ENCODE results near the gene FCRL1. TPM values are rescaled to one million over a fixed set of nuclear protein-coding genes. Genes with fewer than 3 reads are reported as not detected.

The FCRL1 gene
- total RNA-seq, 4 donors from 2014 or later = 0.47 to 97.4 (median 6.2) TPM; not detected in 1

- peaks cover 0 to 8% (median 5%) of the 10 kb centered on the region in 4 donors for H3K4me1 ChIP-seq
- no peak overlapping the region for H3K4me3 ChIP-seq
- no peaks in the 10 kb centered on the region for H3K9me3 ChIP-seq
- peak overlapping the region in 1 of 4 donors; percentile 71 for H3K27ac ChIP-seq
- H3K36me3 ChIP-seq = no peaks in the 10 kb centered on the region
- H3K27me3 ChIP-seq = no peaks in the 10 kb centered on the region
- no peak for DNase-seq
- no peak for TF ChIP-seq POLR2A (IDR thresholded peaks at IDR 0.05)
- TF ChIP-seq, protein P1, sequence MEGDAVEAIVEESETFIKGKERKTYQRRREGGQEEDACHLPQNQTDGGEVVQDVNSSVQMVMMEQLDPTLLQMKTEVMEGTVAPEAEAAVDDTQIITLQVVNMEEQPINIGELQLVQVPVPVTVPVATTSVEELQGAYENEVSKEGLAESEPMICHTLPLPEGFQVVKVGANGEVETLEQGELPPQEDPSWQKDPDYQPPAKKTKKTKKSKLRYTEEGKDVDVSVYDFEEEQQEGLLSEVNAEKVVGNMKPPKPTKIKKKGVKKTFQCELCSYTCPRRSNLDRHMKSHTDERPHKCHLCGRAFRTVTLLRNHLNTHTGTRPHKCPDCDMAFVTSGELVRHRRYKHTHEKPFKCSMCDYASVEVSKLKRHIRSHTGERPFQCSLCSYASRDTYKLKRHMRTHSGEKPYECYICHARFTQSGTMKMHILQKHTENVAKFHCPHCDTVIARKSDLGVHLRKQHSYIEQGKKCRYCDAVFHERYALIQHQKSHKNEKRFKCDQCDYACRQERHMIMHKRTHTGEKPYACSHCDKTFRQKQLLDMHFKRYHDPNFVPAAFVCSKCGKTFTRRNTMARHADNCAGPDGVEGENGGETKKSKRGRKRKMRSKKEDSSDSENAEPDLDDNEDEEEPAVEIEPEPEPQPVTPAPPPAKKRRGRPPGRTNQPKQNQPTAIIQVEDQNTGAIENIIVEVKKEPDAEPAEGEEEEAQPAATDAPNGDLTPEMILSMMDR (IDR thresholded peaks at IDR 0.05) = no peak
Observed at GRCh38 chr1:157771661-157772425, 48.1 kb downstream of the FCRL1 start.

GRCh38 chr1:157770442-157771043 is 49.4 kb downstream of the FCRL1 start:
- H3K27me3 ChIP-seq = no peaks in the 10 kb centered on the region
- H3K36me3 ChIP-seq = no peaks in the 10 kb centered on the region
- H3K9me3 ChIP-seq = no peaks in the 10 kb centered on the region
- TF ChIP-seq, protein P1 (IDR thresholded peaks at IDR 0.05) = peak in 3 of 6 experiments; percentile 14 to 24 (median 23)
- TF ChIP-seq POLR2A (IDR thresholded peaks at IDR 0.05) = no peak
- H3K4me1 ChIP-seq = peaks cover 0 to 8% (median 5%) of the 10 kb centered on the region in 4 donors
- no peak for DNase-seq
- no peak overlapping the region for H3K4me3 ChIP-seq
- no peak overlapping the region for H3K27ac ChIP-seq

DNA sequence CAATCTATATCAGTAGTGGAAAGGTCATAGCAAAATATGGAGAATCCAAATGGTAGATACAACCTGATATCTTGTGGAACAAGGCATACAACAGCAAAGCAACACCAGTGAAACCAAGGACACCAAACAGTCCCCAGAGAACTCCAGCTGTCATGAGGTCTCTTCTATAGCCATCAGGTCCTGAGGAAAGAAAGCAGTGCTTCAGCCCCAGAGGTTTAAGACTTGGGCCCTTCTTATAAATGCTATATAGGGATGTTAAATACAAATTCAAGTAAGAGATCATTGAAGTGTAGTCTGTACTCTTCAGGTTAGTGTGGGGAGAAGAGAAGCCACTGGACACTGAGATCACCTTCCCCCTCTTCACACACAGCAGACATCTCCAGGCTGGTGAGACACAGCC is 53.1 kb downstream of the FCRL1 start:
- Histone ChIP-seq H3K9me3 (no peaks in the 10 kb centered on the region), H3K27ac (no peak overlapping the region), H3K27me3 (no peaks in the 10 kb centered on the region), H3K4me1 (no peaks in the 10 kb centered on the region), H3K36me3 (no peaks in the 10 kb centered on the region), H3K4me3 (no peak overlapping the region)
- TF ChIP-seq POLR2A (IDR thresholded peaks at IDR 0.05) = no peak
- TF ChIP-seq, protein P1 (IDR thresholded peaks at IDR 0.05) = no peak
- DNase-seq = no peak

GRCh38 chr1:157758018-157758417 is 61.9 kb downstream of the FCRL1 start:
- Histone ChIP-seq H3K4me3 (no peak overlapping the region), H3K27me3 (no peaks in the 10 kb centered on the region), H3K36me3 (no peaks in the 10 kb centered on the region), H3K4me1 (no peaks in the 10 kb centered on the region), H3K27ac (no peak overlapping the region), H3K9me3 (no peaks in the 10 kb centered on the region)
- DNase-seq = no peak
- TF ChIP-seq POLR2A (IDR thresholded peaks at IDR 0.05) = no peak
- TF ChIP-seq, protein P1 (IDR thresholded peaks at IDR 0.05) = no peak

DNA sequence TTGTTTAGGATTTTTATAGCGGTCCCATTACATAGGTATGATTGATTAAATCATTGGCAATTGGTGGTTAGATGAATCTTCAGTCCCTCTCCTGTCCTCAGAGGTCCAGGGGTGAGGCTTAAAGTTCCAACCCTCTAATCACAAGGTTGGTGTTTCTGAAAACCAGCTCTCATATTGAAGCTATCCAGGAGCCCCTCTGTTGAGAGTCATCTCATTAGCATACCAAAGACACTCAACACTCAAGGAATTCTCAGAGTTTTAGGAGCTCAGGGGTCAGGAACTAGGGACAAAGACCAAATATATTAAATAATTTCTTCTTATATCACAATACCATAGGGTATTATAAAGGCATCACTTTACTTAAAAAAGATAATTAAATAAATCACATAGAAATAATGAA is 66.3 kb downstream of the FCRL1 start:
- H3K27ac ChIP-seq = no peak overlapping the region

More for the DNA sequence above, 66.3 kb downstream of the FCRL1 start:
- no peaks in the 10 kb centered on the region for H3K9me3 ChIP-seq
- TF ChIP-seq, protein P1 (IDR thresholded peaks at IDR 0.05) = no peak
- TF ChIP-seq POLR2A (IDR thresholded peaks at IDR 0.05) = no peak
- no peak overlapping the region for H3K4me3 ChIP-seq
- H3K4me1 ChIP-seq = no peaks in the 10 kb centered on the region
- H3K36me3 ChIP-seq = no peaks in the 10 kb centered on the region
- H3K27me3 ChIP-seq = no peaks in the 10 kb centered on the region
- no peak for DNase-seq

All from Peyer's patch (tissue), 4 donors.